C4-2B (cell line): ENCODE data around the gene DUSP2.

ENCODE experiments used
- H3K27ac ChIP-seq: fragments of 450-650 bp; 2 replicates; pipeline ENCODE4 v1.5.1; 2017
- CTCF ChIP-seq: fragments of 450-650 bp; conservative IDR thresholded peaks from 2 replicates; pipeline ENCODE4 v1.5.1; 2017; ENCODE audit warnings: mild to moderate bottlenecking
- ZFX ChIP-seq: fragments of 450-650 bp; IDR thresholded peaks from 2 replicates; pipeline ENCODE4 v1.6.1; 2017

DUSP2 gene

GRCh38 chr2:96150007-96150640 lies 4.9 kb upstream of the DUSP2 start:
- TF ChIP-seq ZFX (no peak), CTCF (no peak)
- H3K27ac ChIP-seq: no peak overlapping the region

- TF ChIP-seq CTCF: no peak
- no peak for TF ChIP-seq ZFX
- H3K27ac ChIP-seq: peak overlapping the region; percentile 96
Observed at GRCh38 chr2:96148410-96149217, 3.4 kb upstream of the DUSP2 start.

- TF ChIP-seq ZFX: no peak
- no peak for TF ChIP-seq CTCF
- peak overlapping the region; percentile 96 for H3K27ac ChIP-seq
Observed at GRCh38 chr2:96147593-96148201, 2.5 kb upstream of the DUSP2 start.

GRCh38 chr2:96146881-96147592 lies 1.8 kb upstream of the DUSP2 start:
- peak overlapping the region; percentile 96 for H3K27ac ChIP-seq
- TF ChIP-seq ZFX: 0 out of 2 replicates have a peak, but pooled peaks have one; percentile 10
- TF ChIP-seq CTCF: no peak

- H3K27ac ChIP-seq: peak overlapping the region; percentile 96
Observed at GRCh38 chr2:96146153-96146880, 1.1 kb upstream of the DUSP2 start.

GRCh38 chr2:96145848-96146152 lies 560 bp upstream of the DUSP2 start:
- no peak for TF ChIP-seq CTCF
- H3K27ac ChIP-seq: peak overlapping the region; percentile 96

More at GRCh38 chr2:96146153-96146880, 1.1 kb upstream of the DUSP2 start:
- TF ChIP-seq ZFX: peak; percentile 53; the same call in 1 of the 2 replicates
- TF ChIP-seq CTCF: no peak
